H1 (cell line): Measurements from ENCODE around the gene FAM98C. TPM values are rescaled to one million over a fixed set of nuclear protein-coding genes. Genes with fewer than 3 reads are reported as not detected.

ENCODE experiments used
- EGR1 ChIP-seq: IDR thresholded peaks from 2 replicates; pipeline ENCODE4 v1.6.1; 2011; ENCODE audit warnings: low read depth, low read length, borderline replicate concordance
- MAFK ChIP-seq: IDR thresholded peaks from 2 replicates; pipeline ENCODE4 v1.6.1; 2012; ENCODE audit warnings: low read depth, mild to moderate bottlenecking, improper control_type of control experiment, low read length
- RXRA ChIP-seq: IDR thresholded peaks from 2 replicates; pipeline ENCODE4 v1.6.1; 2011; ENCODE audit warnings: low read depth, mild to moderate bottlenecking, low read length, moderate library complexity; ENCODE audit not compliant: insufficient read depth
- SAP30 ChIP-seq: fragments of 300-600 bp; sonication (generic); IDR thresholded peaks from 2 replicates; pipeline ENCODE4 v1.7.1; 2012; ENCODE audit warnings: low read length, moderate library complexity, mild to moderate bottlenecking, inconsistent platforms; ENCODE audit not compliant: insufficient read depth, insufficient replicate concordance
- SIX5 ChIP-seq: IDR thresholded peaks from 2 replicates; pipeline ENCODE4 v1.6.1; 2011; ENCODE audit warnings: mild to moderate bottlenecking, low read depth, low read length
- YY1 ChIP-seq: IDR thresholded peaks from 2 replicates; pipeline ENCODE4 v1.6.1; 2011; ENCODE audit warnings: low read depth, mild to moderate bottlenecking, low read length
- polyA plus RNA-seq, 7 experiments: library from polyadenylated mRNA; depleted of rRNA in 3 of 7; stranded (reverse) in 5 of 7; unstranded in 2 of 7; fragments of >200 nt in 5 of 7; fragments of 200-250 nt in 2 of 7; gene quantifications; 1 replicate in 5 of 7; 2 replicates in 1 of 7; 4 replicates in 1 of 7; pipeline versions ENCODE4 v1.2.1 to v1.2.3, GENCODE V29; 2011 to 2013; ENCODE audit warnings: missing spikeins in 2 of 7, mixed read lengths in 2 of 7
- total RNA-seq: library from RNA; stranded (reverse); fragmentation: NEBNext Ultra II Directional; extraction: Animal tissue kit (Norgen Biotek cat#: 25700); gene quantifications from 2 replicates; pipeline ENCODE4 v1.2.1, GENCODE V29; 2021

Gene FAM98C
- total and polyA plus RNA-seq, 2 of the 8 experiments (the other 6 are each of a cell fraction or from before 2014, with no cell fraction given) = 6.1 to 9.4 TPM

DNA sequence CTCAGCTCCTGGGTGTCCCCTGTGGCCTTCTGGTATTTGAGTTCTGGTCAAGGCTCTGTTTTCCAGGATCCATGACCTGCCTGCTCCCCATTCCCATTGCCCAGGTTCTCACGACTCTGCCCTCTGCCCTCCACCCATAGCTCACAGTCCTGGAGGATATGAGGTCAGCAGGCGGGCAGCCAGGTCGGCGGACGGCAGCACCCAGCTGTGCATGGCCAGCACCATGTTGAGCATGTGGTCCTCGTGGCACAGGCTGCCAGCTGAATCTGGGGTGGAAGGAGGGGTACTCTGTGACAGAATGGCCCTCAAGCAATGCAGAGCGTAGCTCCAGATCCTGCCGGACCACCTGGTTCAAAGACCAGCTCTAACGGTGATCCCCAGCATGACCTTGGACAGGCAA, 18.0 kb downstream of the FAM98C start (continued):
- TF ChIP-seq YY1 (no peak), RXRA (no peak), MAFK (no peak), SIX5 (no peak), EGR1 (no peak), SAP30 (no peak)
- TF ChIP-seq, all 59 proteins: peak for 0
